GM23338 (cell line): ENCODE results near the gene PHAX.

Source experiments
- CREB1 ChIP-seq: fragments of 250-450 bp; sonication (Bioruptor Pico); IDR thresholded peaks from 2 replicates; pipeline ENCODE4 v1.5.0; 2020; ENCODE audit warnings: low read depth, mild to moderate bottlenecking, moderate library complexity
- CTCF ChIP-seq, 2 experiments: fragments of 200-600 bp in 1 of 2; sonication (generic) in 1 of 2; conservative IDR thresholded peaks; 2 replicates each; pipeline versions ENCODE4 v1.5.1 to v1.6.1; 2016 to 2017; ENCODE audit warnings: antibody characterized with exemption in 2 of 2, low read depth in 2 of 2, mild to moderate bottlenecking in 2 of 2, moderate library complexity in 1 of 2
- EZH2 ChIP-seq: fragments of 200-600 bp; sonication (generic); IDR thresholded peaks from one replicate; pipeline ENCODE4 v1.8.0; 2017; ENCODE audit warnings: antibody characterized with exemption, mild to moderate bottlenecking, low read depth; ENCODE audit not compliant: unreplicated experiment
- EZH2phosphoT487 ChIP-seq: fragments of 200-600 bp; sonication (generic); IDR thresholded peaks from one replicate; pipeline ENCODE4 v1.8.1; 2018; ENCODE audit warnings: antibody characterized with exemption; ENCODE audit not compliant: unreplicated experiment
- JUNB ChIP-seq: IDR thresholded peaks from one replicate; pipeline ENCODE4 v1.6.1; 2016; ENCODE audit warnings: antibody characterized with exemption; ENCODE audit not compliant: unreplicated experiment
- NANOG ChIP-seq: IDR thresholded peaks from 2 replicates; pipeline ENCODE4 v1.6.1; 2016; ENCODE audit warnings: antibody characterized with exemption, borderline replicate concordance
- POLR2AphosphoS5 ChIP-seq: IDR thresholded peaks from 2 replicates; pipeline ENCODE4 v1.6.1; 2016; ENCODE audit warnings: antibody characterized with exemption, low read depth
- STAT1 ChIP-seq: IDR thresholded peaks from one replicate; pipeline ENCODE4 v1.6.1; 2016; ENCODE audit warnings: antibody characterized with exemption; ENCODE audit not compliant: unreplicated experiment
- ZNF114 ChIP-seq: fragments of 250-450 bp; sonication (Bioruptor Pico); IDR thresholded peaks from 2 replicates; pipeline ENCODE4 v1.5.0; 2020; ENCODE audit warnings: mild to moderate bottlenecking, moderate library complexity
- ZNF331 ChIP-seq: fragments of 250-450 bp; sonication (Bioruptor Pico); IDR thresholded peaks from 2 replicates; pipeline ENCODE4 v1.5.0; 2020; ENCODE audit warnings: low read depth, mild to moderate bottlenecking, moderate library complexity
- TF ChIP-seq, protein P1 (sequence below): IDR thresholded peaks from one replicate; pipeline ENCODE4 v1.6.1; 2018; ENCODE audit warnings: antibody characterized with exemption; ENCODE audit not compliant: unreplicated experiment

GRCh38 chr5:126648471-126648870, 47.7 kb downstream of the PHAX start:
- TF ChIP-seq EZH2 (no peak), CTCF (conservative IDR thresholded peaks at IDR 0.05; ENCODE audit: low read depth in 2 of 2) (no peak), POLR2AphosphoS5 (no peak), STAT1 (no peak), JUNB (no peak), EZH2phosphoT487 (no peak), ZNF114 (no peak), ZNF331 (CRISPR knock-in tag) (no peak), CREB1 (no peak), NANOG (no peak)
- TF ChIP-seq, protein P1, sequence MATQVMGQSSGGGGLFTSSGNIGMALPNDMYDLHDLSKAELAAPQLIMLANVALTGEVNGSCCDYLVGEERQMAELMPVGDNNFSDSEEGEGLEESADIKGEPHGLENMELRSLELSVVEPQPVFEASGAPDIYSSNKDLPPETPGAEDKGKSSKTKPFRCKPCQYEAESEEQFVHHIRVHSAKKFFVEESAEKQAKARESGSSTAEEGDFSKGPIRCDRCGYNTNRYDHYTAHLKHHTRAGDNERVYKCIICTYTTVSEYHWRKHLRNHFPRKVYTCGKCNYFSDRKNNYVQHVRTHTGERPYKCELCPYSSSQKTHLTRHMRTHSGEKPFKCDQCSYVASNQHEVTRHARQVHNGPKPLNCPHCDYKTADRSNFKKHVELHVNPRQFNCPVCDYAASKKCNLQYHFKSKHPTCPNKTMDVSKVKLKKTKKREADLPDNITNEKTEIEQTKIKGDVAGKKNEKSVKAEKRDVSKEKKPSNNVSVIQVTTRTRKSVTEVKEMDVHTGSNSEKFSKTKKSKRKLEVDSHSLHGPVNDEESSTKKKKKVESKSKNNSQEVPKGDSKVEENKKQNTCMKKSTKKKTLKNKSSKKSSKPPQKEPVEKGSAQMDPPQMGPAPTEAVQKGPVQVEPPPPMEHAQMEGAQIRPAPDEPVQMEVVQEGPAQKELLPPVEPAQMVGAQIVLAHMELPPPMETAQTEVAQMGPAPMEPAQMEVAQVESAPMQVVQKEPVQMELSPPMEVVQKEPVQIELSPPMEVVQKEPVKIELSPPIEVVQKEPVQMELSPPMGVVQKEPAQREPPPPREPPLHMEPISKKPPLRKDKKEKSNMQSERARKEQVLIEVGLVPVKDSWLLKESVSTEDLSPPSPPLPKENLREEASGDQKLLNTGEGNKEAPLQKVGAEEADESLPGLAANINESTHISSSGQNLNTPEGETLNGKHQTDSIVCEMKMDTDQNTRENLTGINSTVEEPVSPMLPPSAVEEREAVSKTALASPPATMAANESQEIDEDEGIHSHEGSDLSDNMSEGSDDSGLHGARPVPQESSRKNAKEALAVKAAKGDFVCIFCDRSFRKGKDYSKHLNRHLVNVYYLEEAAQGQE, result no peak
